Measurements from ENCODE around the gene PLD6.

PLD6 gene

GRCh38 chr17:17153071-17153470, 53.1 kb downstream of the PLD6 start:
- no peak for DNase-seq

GRCh38 chr17:17152385-17152784, 53.7 kb downstream of the PLD6 start:
- no peak for DNase-seq

GRCh38 chr17:17151962-17152361, 54.2 kb downstream of the PLD6 start:
- DNase-seq, result no peak

- no peak for DNase-seq
These were observed 54.6 kb downstream of the PLD6 start for GRCh38 chr17:17151541-17151940.

GRCh38 chr17:17151055-17151454, 55.1 kb downstream of the PLD6 start:
- DNase-seq, result no peak
